H1 (cell line): Measurements from ENCODE around the gene CCDC116. TPM values are rescaled to one million over a fixed set of nuclear protein-coding genes. Genes with fewer than 3 reads are reported as not detected.

Source experiments
- RXRA ChIP-seq: IDR thresholded peaks from 2 replicates; pipeline ENCODE4 v1.6.1; 2011; ENCODE audit warnings: low read depth, mild to moderate bottlenecking, low read length, moderate library complexity; ENCODE audit not compliant: insufficient read depth
- SP2 ChIP-seq: IDR thresholded peaks from 2 replicates; pipeline ENCODE4 v1.6.1; 2012; ENCODE audit warnings: mild to moderate bottlenecking, low read length, inconsistent platforms
- polyA plus RNA-seq, 7 experiments: library from polyadenylated mRNA; depleted of rRNA in 3 of 7; stranded (reverse) in 5 of 7; unstranded in 2 of 7; fragments of >200 nt in 5 of 7; fragments of 200-250 nt in 2 of 7; gene quantifications; 1 replicate in 5 of 7; 2 replicates in 1 of 7; 4 replicates in 1 of 7; pipeline versions ENCODE4 v1.2.1 to v1.2.3, GENCODE V29; 2011 to 2013; ENCODE audit warnings: missing spikeins in 2 of 7, mixed read lengths in 2 of 7
- total RNA-seq: library from RNA; stranded (reverse); fragmentation: NEBNext Ultra II Directional; extraction: Animal tissue kit (Norgen Biotek cat#: 25700); gene quantifications from 2 replicates; pipeline ENCODE4 v1.2.1, GENCODE V29; 2021

The CCDC116 gene
- total and polyA plus RNA-seq, 2 of the 8 experiments (the other 6 are each of a cell fraction or from before 2014, with no cell fraction given): 0.08 TPM; not detected in 1

DNA sequence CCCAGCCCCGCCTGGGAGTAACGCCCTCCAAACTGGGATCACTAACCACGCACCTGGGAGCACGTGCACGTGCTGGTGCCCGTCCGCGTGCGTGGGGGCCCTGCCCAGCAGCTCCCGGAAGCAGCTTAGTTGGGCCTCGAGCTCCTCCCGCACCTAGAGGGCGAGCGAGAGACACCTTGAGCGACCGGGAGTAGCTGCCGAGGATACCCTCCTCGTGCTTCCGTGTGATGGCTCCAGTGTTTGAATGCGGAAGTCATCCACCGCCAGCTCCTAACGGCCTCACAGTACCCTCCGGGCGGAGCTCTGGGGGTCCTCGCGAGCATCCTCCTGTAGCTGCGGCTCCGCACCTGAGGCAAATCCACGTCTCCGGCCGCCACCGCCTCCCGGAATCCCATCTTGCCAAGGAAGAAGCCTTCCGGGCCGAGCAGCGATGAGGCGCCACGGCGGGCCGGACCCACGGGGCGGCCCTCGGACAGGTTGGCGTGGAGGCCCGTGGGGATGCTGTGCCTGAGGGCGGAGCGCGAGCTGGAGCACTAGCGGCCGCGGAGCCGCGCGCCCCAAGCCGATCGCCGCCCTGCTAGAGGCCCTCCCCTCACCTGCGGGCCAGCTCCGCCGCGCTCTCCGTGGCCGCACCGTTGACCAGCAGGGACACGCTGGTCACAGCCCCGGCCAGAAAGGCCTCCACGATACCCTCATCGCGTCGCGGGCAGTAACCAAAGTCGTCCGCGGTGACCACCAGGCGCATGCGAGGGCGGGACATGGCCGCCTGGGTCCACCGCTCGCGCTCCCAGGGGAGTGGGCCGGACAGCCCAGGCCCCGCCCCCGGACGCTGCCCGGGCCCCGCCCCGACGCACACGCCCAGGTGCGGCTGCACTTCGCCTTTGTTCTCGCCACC is 3.1 kb upstream of the CCDC116 start, which contains the start of gene YDJC (continued):
- TF ChIP-seq SP2: no peak
- 0 out of 2 replicates have a peak, but pooled peaks have one; percentile 3 for TF ChIP-seq RXRA
